HG03460 (cell line): ENCODE measurements around the gene ATF6B.
"Not testable (repeated sequence)": the region's sequence is repeated elsewhere in the genome, so short reads cannot be mapped to it uniquely, and the experiment has no call there.

ENCODE experiments used
- ATAC-seq: cut with Tn5 transposase; IDR thresholded peaks from one replicate; pipeline ENCODE4 v1.9.1; 2021; ENCODE audit not compliant: unreplicated experiment

ATF6B gene

DNA sequence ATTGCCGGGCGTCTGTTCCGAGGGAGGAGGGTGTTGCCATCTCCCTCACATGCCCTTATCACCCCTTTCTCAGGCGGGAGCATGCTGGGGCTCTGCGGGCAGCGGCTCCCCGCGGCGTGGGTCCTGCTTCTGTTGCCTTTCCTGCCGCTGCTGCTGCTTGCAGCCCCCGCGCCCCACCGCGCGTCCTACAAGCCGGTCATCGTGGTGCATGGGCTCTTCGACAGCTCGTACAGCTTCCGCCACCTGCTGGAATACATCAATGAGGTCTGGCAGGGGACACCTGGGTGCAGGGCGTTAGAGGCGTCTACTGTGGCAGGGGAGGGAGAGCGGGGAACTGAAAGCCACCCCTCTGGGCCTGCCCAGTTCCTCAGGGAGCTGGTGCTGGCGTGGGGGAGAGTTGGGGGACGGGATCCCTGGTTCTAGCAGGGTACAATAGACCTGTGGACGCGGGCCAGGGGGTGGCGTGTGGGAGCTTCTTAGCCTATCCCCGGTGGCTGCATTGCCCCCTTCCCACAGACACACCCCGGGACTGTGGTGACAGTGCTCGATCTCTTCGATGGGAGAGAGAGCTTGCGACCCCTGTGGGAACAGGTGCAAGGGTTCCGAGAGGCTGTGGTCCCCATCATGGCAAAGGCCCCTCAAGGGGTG lies 26.6 kb upstream of the ATF6B start:
- ATAC-seq: no peak

DNA sequence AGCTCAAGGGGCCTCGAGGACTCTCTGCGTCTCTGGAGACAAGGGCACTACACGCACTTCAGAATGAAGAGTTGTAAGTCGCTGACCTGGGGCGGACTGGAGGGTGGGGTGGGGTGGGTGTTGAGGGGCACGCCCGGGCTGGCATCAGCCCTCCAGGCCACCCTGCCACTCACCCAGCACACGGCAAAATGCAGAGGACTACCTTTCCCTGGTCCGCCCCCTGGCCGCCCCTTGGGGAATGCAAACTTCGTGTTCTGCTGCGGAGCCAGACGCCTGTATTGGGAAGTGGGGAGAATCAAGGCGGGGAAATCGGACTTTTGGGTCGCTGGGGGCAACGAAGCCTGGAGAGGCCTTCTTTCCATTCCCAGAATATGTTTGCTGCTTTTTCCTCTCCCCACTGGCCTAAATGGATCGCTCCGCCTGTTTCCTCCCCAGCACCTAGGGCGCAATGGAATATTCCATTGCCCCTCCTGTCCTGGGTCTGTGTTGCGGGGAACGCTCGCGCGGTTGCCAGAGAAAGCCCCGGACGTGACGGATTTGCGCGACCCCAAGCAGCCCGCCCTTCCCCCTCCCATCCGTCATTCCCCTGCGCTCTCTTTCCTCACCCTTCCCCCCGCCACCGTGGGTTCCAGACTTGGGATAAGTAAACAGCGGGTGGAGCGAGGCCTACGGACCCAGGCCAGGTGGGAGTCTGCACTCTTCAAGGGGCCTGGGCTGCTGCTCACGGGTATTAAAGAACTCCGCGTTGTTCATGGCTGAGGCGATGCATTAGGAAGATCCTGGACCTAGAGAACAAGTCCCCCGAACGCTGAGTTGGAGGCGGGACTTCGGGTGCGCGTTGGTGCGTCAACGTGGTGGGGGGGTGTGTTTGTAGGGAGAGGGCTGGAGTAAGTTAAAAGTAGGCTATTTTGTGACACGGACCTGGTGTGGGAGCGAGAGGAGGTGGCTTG lies 25.8 kb upstream of the ATF6B start, which contains the start of gene PPT2:
PPT2 (plus strand) TSS at position 578 of the 950 bp plus-strand sequence. CDS start 454 bp downstream, outside the sequence.
- no peak for ATAC-seq

DNA sequence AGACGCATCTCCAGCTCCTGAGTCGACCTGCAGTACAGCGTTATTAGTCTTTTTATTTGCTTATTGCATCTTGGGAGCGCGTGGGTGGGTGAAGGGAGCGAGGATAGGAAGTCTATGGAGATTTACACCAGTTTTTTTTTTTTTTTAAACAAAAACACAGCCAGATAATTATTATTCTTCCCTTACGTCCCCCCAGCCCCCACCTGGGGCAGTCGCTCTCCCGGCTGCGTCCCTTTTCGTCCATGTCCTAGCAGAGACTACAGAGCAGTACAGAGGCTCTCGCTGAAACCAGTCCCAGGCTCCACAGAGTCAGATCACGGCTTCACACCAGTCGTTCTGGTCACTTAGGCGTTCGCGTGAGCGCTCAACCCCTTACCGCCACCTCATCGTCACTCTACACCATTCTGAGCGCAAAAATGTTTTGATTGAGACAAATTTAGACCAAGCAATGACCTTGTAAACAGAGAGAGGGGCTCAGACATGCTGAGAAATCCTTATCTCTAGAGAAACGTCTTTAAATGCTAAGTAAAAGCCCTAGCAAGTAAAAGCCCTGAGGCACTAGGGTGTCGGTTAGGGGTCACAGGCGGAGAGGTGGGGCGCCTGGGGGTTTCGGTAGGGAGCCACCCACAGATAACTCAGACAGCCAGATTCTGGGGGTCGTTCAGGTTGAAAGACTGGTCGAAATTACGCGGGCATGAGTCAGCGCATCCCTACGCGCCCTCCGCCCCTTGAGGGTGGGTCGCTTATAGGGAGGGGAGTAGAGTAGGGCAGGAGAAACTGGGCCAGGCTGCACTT lies 24.9 kb upstream of the ATF6B start:
- ATAC-seq: no peak

DNA sequence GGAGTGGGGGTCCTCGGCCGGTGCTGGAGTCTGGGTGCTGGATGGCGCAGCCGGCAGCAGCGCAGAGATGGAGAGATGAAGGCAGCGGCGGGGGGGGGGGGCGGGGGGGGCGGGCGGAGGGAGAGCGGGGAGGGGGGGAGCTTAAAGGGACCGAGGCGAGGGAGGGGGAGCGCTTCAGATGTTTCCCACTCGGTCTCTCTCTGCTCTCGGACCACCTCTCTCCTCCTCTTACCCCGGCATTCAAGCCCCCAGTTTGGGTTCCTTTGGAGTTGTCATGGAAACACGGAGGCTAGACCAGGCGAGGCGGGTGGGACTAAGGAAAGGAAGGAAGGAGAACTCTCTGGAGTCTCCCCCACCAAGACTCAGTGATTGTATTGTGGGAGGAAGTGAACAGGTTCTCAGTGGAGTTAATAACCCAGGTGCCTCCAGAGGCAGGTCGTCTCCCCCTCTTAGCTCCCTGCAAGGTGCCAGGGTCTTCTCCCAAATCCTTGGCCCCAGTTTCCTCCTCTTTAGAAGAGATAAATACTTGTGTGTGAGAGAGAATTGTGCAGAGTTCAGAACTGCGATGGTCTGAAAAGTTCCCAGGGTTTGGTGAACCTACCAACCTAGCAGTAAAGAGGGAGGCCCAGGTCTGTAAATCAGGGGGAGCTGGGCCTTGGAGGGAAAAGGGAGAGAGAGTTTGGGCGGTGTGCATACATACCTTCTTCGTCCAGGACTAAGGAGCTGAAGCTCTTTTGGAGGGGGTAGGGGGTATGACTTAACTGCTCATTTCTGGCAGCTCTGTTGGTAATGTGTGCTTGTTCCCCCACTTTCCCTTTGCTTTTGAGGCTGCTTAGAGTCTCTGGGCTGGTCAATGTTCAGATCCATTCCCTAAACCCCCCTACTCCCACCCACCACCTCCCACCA lies 24.1 kb upstream of the ATF6B start, which contains the start of gene PRRT1:
PRRT1 (minus strand) TSS at position 77 of the 906 bp plus-strand sequence. CDS start 112 bp downstream, outside the sequence.
- ATAC-seq: no peak

DNA sequence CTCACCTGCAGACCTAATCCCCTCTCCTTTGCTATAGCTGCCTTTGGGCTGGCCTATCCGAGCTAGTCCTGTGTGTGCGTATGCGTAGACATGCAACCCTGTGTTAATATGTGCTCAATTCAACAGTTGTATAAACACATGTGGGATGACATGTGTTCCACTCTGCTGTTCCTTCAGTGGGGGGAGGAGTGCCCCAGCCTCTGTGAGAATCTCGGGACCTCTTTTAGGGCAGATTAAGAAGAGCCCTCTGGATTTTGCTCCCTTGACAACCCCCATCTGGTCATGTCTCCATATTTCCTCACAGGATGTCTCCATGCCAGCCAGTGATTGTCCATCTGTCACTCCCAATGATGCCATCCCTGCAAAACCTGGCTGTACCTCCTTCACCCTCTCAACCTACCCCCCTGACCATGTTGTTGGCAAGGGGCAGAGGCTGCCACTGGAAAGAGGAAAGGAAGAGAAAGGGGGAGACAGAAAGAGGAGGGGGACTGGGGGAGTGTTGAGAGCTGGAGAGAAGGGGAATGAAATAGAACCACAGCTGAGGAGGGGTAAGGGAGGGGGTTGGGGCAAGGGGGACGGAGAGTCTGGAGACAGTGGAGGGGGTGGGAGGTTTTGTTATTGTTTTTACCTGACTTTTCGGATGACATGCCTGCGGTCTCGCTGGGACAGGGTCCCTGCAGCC lies 23.3 kb upstream of the ATF6B start:
- ATAC-seq: no peak

DNA sequence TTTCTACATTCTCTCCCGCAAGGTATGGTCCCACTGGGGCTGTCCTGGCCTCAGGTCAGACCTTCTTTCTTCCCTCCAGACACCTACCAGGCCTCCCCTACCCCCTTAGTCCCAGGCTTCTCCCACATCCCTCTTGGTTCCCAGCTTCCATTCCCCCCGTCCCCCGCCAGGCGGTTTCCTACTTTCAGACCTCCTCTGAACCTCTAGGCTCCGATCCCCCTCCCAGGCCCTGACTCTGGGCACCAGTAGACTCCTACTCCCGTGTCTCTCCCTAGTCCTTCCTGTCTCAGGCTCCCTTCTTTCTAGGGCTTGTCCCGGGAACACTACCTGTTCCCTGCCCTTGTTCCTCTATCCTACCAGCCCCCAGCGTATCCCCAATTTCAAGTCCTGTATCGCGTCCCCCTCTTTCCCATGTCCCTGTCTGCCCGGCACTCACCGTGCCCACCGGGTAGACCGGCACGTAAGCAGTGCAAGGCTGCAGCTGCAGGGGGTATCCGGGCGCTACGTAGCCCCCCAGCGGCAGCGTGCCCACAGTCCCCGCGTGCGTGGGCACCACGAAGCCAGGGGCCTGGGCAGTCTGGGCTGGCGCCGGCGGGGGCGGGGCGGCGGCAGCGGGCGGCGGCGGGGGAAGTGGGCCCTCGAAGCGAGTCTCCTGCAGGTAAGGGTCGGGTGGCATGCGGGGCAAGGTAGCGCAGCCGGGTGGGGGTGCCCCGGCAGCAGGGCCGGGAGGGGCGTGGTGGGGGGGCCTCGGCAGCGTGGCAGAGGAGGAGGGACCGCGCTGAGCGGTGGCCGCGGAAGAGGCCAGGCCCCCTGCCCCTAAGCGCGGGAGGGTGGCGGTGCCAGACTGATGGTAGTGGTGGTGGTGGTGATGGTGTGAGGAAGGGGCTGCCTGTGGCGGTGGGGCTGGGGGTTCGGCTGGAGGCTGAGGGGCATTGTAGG lies 22.2 kb upstream of the ATF6B start:
- ATAC-seq: no peak

DNA sequence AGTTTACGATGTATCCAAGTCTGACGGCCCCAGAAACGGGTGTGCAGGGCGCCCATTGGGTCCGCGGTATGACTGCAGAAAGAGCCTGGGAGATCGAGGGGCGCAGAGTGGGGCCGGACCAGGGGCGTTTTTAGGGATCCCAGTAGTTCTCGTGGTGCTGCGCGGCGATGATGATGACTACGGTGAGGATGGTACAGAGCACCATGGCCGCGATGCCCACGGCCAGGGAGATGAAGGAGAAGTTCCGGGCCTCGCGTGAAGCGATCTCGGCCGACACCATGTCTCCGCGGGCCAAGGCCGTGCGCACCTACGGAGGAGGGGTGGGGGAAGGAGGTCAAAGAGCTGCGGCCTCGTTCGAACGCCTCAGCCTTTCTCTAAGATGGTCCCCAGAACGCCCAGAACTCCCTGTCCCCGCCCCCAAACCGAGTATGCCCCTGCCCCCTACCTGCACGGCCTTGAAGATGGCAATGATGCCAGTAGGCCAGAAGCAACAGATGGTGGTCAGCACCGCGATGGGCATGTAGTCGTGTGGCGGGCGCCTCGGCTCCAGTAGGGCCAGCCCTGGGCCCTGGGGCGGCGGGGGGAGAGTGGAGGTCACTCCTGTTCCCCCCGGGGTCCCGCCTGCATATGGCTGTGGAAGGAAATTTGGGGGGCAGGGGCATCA lies 21.2 kb upstream of the ATF6B start:
- ATAC-seq: no peak

DNA sequence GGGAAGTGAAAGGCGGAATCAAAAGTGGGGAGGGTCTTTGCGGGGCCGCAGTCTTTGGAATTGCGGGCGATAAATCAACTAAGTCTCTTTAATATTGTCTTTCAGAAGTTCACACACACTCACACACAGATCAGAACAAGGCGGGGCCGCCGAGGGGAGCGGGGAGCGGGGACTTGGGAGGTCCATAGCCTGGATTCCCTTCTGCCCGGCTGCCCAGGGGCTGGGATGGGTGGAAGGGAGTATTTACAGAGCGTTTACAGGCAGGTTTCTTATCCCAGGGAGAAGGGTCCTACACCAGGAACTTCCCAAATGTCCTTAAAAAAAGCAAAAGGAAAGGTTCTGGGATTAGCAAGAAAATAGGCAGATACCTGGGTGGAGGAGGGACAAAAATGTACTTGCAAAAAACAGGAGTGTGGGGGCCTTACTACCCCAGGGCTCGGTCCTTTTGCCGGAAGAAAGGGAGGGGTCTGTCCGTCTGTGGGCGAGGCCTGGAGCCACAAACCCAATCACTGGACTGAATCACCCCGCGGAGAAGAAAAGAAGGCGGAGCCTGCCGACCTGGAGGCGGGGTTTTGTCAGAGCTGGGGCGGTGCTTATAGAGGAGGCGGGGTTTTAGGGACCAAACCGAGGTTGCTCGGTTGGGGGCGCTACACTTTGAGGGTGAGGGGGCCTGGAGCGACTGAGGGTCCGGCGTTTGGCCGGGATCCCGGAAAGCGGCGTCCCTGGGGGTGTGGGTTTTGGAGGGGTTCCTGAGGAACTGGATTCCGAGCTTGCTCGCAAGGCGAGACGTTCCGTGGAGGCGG lies 20.4 kb upstream of the ATF6B start:
- ATAC-seq: no peak

DNA sequence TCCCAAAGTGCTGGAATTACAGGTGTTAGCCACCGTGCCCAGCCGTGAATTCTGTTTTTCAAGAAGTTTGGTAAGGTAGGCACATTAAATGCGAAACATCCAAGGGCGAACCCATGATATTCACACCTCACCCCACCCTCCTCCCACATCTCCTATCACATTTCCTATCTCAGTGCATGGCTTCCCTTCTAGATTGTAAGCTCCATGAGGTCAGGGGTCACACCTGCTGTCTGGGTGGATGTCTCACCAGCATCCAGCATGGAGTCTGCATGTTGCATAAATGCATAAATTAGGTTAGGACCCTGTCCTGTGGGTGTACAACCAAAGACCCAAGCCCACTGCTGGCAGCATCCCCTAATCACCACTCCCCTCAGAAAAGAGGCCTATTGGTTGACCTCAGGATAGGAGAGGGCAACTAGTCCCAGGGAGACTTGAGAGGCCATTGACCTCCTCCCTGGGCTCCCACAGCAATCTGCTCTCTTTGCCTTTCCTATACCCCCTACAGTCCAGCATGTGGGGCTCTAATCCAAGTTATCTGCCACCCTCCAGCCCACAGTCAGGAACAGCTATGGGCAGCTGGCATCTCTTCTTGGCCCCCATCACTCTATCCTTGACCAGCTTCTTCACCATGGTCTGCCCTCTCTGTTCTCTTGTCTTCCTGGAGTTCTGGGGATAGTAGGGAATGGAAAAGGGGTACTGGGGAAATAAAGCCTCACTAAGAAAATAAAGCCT lies 19.5 kb upstream of the ATF6B start:
- ATAC-seq: no peak

DNA sequence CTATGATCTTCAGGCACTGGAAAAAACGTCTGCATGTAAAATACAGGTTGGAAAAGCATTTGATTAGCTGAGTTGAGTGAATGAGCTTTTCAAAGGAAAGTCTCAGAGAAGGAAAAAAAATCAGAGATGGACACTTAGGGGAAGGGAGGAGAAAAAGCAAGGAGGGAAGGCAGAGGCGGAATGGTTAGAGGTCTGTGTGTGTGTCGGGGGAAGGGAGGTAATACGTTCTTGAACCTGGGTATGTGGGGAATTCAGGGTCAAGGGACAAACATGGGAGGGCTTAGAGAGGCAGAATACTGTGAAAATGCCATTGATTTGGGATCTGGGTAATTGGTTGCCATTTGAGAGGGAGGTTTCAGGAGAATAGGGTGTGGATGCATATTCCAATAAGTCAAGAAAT lies 18.6 kb upstream of the ATF6B start:
- no peak for ATAC-seq

DNA sequence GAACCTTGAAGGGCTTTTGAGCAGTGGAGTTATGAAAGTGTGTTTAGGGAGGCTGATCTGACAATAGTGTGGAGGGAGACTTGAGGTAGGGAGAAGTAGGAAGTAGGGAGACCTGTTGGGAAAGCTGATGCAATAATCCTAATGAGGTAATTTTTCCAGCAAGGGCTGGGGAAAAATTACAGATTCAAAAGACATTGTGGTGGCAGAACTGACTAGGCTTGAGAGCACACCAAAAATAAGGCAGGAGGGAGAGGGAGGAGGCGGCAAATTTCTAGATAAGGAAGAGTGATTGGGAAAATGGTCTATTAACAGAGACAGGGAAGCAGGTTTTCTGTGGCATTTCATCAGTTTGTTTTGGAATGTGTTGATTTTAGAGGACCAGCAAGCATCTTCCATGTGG lies 18.2 kb upstream of the ATF6B start:
- no peak for ATAC-seq

DNA sequence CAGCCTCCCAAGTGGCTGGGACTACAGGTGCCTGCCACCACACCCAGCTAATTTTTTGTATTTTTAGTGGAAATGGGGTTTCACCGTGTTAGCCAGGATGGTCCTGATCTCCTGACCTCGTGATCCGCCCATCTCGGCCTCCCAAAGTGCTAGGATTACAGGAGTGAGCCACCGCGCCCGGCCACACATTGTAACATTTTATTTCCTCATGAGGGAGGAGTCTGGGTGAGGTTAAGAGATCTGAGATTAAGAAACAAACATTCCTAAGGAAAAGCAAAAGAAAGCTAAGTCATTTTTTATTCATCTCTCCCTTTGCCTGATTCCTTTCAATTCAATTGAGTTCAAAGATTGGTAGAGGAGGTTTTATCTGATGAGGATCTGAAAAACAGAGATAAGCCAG lies 16.2 kb upstream of the ATF6B start:
- not testable (repeated sequence) for ATAC-seq

DNA sequence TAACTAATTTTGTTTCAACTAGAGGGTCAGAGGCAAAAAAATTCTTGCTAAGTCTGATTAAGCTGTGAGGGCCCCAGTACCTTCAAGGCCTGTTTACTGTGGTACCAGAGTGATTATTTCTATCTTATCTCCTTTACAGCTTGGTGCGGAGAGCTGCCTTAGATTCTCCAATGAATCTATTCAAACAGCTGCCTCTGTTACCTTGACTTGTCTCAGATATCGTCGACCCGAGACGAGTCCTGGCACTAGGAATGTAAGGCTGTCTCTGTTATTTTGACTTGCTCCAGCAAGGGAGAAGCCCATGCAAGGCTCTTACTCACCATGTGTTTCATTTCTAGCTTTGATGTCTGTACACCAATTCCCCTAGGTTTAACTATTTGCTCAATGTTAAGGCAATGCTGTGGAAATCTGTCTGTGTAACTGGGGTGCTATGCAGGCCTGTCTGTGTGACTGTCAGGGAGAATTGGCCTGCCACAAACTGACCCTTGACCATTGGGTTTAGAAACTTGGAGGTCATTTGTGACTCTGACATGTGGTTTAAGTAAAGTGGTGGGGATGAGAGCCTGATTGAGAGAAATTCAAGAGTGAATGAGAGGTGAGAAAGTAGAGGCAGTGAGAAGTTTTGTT lies 12.5 kb upstream of the ATF6B start:
- ATAC-seq: no peak

DNA sequence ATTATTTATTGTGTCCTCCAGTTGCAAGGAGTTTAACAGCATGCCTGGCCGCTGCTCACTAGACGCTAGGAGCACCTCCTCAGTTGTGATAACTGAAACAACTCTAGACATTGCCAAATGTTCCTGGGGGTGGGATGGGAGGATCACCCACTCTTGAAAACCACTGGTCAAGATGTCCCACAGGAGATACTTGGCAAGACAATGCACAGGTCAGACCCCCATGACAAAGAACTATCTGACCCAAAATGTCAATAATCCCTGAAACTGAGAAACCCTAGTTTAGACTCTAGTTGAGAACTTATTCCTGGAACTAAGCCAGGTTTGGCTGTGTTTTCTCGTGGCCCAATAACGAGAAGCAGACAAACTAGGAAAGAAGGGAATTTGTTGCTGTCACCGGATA lies 11.5 kb upstream of the ATF6B start:
- no peak for ATAC-seq

DNA sequence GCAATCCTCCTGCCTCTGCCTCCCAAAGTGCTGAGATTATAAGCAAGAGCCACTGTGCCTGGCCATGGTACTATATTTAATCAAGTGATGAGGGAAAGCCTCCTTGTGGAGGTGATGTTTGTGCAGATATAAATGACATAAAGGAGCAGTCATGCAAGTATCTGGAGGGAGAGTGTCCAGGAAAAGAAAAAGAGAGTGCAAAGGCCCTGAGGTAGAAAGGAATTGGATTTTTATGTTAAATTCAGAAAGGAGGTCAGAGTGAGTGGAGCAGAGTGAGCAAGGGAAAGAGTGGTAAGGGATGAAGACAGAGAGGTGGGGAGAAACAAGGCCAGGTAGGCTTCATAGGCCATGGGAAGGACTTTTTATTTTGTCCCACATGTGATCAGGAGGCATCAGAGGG lies 9.4 kb upstream of the ATF6B start:
- no peak for ATAC-seq

DNA sequence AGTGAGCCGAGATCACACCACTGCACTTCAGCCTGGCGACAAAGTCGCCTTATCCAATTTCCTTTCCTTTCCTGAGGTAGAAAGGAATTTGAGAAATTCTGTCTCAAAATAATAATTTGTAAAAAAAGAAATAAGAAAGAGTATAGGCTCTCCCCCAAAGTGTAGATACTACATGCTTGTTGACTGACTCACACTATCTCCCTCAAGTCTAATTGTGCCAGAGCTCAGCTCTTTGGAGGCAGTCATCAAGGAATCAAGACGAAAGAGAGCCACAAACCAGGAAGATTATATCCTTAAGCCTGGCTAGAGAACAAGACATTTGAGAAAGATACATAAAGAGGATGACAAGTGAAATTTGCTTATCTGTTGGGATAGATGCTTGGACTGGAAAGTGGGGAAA lies 5.7 kb upstream of the ATF6B start:
- no peak for ATAC-seq
